GM21528 (cell line): ENCODE measurements around the gene CASK.
"Not testable (repeated sequence)": the region's sequence is repeated elsewhere in the genome, so short reads cannot be mapped to it uniquely, and the experiment has no call there.

Experiments used
- ATAC-seq: cut with Tn5 transposase; IDR thresholded peaks from one replicate; pipeline ENCODE4 v1.9.1; 2021; ENCODE audit warnings: mild to moderate bottlenecking, moderate library complexity; ENCODE audit not compliant: unreplicated experiment, low FRiP score

Gene CASK

DNA sequence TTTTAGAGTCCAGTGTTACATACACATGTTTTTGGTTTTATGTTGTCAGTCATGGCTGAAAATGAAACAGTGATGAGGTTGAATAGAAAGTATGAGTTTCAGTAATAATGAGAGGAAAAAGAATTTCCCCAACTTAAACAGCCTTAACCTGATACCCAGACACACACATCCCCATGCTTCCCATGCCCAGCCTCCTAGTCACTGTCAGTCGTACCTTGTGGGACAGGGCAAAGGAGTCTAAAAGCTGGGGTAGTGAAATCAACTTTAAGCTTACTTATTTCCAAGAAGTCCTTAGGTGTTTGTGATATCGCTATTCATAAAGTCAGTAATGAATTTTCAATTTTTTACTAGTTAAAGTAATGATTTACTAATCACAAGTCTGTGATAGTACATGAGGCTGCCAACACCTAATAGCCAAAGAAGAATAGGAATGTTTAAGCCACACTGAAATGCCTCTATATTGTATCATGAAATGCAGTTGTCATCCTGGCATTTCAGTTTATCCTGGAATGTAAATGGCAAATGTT lies 258.9 kb downstream of the CASK start:
- ATAC-seq, result peak; percentile 92

DNA sequence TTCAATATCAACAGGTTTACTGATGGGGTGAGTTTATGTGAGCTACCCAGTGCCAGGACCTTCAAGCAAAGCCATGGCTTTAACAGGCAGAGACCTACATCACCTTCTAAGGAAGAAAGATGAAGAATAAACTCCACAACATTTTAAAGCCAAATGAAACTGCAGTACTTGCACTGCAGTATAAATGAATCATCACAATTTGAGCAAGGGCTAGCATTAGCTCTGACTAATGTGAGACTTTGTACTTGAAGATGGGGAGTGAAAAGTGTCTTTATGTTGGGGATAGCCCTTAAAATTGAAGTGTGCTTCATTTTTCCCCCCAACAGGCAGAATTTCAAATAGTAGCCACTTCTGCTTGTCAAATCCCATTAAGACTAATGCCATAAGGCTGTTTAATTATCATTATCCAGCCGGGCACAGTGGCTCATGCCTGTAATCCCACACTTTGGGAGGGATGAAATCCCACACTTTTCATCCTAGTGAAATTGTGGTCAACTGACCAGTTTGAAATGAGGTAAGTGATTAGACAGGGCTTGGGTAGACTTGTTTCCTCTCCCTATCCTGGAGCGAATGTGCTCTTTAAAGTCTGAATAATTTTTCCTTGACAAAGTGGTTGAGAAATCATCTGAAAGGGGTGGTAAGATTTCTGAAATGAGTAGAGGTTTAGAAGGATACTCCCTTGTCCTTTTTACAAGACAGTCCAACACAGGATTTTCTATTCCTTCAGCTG lies 261.8 kb downstream of the CASK start:
- no peak for ATAC-seq

DNA sequence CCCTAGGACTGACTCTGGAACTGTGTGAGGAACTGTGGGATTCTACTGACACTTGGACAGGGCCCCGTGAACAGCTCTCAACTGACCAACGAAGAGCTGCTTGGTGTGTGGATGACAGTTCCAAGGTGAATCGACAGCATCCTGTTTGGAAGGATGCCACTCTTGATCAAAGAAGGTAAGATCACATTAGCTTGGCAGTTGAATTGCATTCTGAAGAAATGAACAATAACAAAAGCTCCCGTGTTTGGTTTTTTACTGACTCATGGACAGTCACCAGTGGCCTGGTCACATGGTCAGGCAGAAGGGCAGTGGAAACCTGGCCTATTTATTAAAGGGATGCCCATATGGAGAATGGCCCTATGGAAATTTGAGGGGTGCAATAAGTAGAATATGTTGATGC lies 267.7 kb downstream of the CASK start:
- ATAC-seq, result no peak

DNA sequence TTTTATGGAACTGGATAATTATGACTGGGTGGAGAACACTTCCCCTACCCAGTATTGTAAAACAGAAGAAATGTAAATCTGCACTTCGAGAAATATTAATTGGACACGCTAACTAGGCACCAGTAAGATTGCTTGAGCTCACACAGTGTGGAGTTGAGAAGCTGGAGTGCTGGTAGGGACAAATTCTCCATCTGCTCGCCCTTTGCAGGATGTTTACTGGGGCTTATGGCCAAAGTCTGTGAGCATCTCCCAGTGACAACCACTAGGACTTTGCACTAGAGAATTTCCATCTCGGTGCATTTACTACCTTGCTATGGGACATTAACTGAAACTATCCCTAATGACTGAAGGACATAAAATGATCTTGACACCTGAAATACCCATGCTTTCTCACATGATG lies 268.3 kb downstream of the CASK start:
- ATAC-seq, result no peak

DNA sequence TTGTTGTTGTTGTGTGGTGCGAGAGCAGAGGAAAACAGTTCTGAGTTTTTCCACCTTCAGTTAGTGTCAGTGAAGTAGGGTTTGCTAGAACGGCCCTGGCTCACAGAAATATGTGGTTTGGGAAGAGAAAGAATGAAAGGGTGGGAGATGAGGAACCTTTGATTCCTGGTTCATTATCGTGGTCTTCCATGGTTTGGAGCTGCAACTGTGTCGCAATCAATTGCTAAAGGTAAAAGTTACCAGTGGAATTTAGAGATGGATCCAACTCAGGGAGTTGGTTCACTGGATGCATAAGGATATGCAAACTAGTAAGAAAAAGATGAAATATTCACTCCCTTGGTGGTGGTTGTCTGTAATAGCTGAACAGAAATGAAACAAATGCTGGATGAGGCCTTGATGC lies 270.2 kb downstream of the CASK start:
- no peak for ATAC-seq

DNA sequence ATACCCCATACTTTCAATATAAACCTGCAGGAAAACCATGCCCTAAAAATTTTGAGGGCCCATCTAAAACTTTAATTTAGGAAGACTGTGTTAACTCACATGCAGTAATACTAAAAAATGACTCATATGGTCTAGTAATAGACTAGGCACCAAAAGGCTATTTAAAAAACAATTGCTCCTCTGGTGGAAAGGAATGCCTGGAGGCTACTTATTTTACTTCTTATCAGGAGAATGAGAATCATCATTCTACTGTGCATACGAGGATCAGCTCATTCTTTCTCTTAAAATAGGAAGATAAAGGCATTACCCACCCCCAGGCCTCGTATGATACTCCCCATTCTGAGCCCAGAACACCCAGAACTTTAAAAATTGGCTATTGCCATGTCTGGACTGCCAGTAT lies 277.2 kb downstream of the CASK start:
- not testable (repeated sequence) for ATAC-seq

DNA sequence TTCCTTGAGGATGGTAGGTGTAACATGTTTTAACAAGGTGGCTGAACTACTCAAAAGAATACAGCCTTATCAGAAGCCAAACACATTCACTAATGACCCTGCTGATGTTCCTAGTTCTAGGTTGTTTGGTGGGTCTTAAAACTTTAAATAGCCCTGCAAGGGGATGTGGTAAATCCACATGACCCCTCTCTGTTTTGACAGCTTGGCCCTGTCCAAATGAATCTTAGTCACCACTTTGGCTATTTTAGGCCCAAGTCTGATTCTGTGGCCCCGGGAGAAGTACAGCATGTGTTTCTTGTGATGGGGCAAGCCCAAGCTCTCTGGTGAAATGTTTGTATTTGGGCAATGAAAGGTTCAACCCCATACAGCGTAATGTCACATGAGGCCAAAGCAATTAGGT lies 289.1 kb downstream of the CASK start:
- ATAC-seq, result no peak

DNA sequence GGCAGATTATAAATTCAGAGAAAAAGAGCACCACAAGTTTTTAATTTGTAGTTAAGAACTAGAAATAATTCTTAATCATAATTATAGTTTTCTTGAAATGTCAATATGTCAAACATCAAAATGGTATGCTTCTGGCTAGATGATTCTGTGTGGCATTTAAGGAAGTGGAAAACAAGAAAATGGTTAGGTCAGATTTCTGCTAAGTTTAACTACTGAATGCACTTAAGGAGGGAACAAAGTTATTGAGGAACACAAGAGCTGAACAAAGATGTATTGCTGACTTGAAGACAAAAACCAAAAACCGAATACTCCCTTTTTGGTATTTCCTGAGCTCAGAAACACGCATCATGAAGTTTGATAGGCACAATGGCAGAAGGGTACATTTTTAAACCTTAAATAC lies 293.3 kb downstream of the CASK start:
- no peak for ATAC-seq

DNA sequence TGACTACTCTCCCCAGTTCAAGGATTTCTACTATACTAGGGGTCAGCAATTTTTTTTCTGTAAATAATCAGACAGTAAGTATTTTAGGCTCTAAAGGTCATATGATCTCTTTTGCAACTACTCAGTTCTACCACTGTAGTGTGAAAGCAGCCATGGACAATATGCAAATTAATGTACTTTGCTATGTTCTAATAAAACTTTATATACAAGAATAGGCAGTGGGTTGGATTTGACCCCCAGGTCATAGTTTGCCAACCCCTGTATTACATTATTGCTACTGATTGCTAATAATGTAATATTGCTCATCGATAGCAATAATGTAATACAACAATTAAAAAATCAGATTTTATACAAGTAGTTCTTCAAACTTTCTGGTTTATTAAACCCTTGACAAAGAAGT lies 293.8 kb downstream of the CASK start:
- ATAC-seq, result no peak

DNA sequence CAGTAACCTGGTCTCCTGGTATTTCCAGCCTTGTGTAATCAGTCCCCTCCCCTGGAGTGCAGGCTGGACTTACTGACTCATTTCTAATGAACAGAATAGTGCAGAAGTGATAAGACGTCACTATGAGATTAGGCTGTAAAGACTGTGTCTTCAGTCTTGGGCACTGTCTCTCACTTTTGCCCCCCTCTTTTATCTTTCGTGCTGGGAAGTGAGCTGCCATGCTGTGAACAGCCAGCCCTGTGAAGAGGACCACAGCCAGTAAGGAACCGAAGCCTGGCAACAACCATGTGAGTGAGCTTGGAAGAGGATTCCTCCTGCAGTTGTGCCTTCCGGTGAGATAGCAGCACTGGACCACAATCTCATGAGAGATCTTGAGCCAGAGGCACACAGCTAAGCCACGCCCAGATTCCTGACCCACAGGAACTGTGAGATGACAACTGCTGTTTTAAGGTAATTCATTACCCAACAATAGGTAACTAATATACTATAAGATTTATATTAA lies 302.1 kb downstream of the CASK start:
- ATAC-seq, result no peak

DNA sequence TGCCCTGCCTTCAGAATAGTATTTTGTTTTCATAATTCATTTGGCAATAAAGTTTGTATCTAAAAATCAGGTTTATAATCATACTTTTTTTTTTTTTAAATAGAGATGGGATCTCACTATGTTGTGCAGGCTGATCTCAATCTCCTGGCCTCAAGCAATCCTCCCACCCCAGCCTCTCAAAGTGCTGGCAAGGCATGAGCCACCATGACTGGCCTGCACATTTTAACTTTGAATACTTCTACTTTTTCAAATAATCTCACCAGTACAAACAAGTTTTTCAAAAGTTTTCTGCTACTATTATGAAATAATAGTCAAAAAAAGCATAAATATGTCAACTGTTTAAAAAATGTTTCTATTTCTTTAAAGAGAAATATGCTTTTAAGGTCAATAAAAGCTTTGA lies 304.1 kb downstream of the CASK start:
- ATAC-seq, result no peak

DNA sequence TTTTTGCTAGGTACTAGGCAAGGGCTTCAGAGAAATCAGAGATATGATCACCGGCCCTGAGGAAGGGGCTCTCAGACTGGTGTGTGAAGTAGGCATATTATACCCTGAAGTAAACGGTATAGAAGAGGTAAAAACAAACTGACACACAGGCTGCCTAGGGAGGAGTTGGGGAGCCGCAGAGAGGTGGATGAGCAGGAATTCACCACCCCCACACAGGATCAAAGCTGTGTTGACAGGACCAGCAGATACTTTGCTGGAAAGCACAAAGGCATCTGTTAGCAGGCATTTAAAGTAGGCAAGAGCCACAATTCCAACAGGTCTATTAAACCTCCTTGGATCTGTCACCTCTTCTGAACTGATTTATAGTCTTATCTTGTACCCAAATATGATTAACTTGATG lies 306.4 kb downstream of the CASK start:
- no peak for ATAC-seq

DNA sequence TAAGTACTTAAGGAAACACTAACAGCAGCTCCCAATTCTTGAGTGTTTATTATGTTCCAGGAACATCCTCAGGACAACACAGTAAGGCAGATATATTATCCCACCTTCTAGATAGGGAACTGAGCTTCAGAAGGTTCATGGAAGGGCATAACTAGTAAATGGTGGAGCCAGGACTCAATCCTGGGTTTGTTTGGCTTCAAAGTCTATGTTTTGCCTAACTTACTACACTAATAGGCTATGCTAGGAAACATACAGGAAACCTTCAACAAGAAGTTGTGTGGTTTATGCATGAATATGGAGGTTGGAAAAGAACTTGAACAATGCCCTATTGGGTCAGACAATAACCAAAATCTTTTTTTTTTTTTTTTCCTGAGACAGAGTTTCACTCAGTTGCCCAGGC lies 307.1 kb downstream of the CASK start:
- no peak for ATAC-seq

DNA sequence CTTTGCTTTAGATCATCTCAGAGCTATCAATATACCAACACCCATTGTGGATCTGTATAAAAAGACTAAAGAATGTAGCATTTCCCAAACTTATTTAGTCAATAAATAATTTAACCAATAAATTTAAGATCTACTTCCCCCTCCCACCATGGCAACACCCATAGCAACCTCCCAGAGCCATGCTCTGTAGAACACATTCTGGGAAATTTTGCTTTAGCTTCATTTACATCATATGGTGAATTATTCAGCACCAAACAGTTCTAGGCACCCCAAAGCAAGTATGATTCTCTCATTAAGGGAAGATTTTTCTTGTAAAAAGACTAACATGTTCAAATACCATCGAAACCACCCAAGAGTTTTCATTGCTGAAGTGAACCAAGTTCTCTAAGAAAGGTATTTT lies 315.1 kb downstream of the CASK start:
- no peak for ATAC-seq

DNA sequence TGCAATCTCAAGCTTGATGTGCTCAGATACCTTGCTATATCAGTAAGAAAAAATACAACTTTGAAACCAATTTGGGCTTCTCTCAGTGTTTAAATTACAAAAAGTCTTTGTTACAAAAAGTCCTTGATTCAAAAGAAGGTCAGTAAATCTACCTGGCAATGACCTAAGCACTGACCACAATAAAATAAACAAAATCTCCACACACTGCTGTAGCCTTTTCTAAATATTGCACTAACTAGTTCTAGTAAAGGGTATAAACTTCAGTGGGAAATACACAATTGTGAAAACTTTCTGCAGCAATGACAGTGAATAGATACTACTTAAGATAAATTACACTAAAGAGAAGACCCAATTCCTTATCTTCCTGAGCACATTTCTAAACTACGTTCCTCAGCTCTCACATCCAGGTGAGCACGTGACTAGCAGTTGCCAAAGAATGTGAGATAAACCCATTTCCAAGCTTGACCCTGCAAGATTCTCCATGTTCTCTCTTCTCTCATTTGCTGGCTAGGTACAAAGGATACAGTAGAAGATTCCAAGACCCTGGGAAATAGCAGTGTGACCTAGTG lies 316.0 kb downstream of the CASK start:
- ATAC-seq, result no peak

DNA sequence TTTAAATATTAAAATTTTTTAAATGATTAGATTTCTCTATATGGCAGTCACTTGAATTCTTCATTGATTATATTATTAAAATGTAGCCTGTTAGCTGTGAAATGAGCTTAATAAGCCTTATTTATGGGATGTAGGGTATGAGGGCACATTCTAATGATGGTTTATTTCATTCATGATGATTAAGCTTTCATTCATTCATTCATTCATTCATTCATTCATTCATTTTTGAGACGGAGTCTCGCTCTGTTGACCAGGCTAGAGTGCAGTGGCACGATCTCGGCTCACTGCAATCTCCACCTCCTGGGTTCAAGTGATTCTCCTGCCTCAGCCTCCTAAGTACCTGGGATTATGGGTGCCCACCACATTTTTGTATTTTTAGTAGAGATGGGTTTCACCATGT lies 317.3 kb downstream of the CASK start:
- ATAC-seq, result not testable (repeated sequence)

DNA sequence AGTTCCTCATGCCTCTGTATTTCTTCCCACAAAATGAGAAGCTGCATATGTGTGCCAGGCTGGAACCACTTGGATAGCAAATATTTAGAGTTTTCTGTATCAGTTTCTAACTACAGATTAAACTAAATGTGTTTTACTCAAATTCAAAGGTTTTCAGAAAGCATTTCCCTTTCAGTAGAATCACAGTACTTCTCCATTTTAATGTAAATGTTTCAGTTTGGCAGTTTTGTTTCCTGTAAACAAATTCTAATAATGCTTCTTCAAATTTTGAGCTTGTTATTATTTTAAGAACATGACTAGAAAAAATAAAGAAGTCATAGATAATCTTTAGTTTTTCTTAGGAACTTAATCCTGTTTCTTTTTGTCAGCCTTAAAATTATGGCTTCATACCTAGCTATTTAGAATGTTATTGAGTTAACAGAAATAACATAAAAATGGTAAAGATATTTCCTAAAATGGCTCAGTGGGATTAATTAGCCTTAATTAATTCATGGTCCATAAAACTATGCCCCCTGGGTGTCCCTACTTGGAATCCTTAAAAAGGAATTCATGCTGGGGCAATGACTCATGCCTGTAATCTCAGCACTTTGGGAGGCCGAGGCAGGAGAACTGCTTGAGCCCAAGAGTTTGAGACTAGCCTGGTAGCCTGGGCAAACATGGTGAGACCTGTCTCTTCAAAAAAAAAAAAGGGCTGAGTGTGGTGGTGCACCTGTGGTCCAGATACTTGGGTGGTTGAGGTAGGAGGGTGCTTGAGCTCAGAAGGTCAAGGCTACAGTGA lies 318.4 kb downstream of the CASK start:
- no peak for ATAC-seq

DNA sequence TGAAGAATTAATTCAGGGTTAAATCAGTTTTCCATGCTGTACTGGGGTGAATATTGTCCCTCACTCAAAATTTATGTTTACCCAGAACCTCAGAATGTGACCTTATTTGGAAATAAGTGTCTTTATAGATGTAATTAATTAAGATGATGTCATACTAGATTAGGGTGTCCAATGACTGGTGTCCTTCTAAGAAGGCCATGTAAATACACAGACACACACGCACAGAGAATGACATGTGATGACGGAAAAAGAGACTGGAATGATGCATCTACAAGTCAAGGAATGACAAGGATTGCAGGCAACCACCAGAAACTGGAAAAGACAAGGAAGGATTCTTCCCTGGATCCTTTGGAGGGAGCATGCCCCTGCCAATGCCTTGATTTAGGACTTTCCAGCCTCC lies 319.2 kb downstream of the CASK start:
- no peak for ATAC-seq

DNA sequence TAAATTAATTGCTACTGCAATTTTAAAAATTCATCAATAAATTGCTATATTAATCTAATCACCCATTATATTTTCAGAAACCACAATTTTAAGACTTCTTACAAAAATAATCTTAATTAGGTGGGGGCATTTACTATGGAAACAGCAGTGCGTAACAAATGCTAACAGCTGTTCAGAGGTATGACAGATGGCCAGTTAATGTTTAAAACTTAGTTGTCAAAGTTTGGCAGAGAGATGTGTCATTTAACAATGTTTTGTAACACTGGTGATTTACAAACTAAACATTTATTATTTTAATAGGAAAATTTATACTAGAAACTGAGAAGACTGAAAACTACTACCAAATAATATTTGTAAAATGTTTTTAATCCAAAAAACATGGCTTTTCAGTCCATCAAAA lies 319.8 kb downstream of the CASK start:
- ATAC-seq, result no peak

DNA sequence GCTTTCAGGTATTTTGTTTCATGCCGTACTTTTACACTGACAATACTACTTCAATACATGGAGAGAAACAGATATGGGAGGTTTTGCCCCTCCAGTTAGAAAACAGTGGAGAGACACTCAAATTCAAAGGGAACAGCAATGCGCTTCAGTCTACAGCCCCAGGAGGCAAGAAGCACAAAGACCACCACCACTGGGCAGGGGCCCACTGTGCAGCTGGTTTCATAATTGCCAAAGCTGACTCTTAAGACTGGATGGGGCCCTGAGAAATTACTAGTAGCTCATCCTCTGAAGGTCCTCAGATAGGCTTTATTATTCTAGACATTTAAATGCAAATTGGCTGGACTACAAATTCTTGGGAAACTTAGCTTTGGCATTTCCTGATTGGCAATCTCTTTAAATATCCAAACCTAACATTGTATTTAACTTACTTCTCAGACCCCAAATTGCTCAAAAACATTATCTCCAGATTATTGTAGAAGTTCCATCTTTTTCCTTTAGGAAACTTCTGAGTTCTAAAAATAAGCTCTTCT lies 320.5 kb downstream of the CASK start:
- no peak for ATAC-seq

DNA sequence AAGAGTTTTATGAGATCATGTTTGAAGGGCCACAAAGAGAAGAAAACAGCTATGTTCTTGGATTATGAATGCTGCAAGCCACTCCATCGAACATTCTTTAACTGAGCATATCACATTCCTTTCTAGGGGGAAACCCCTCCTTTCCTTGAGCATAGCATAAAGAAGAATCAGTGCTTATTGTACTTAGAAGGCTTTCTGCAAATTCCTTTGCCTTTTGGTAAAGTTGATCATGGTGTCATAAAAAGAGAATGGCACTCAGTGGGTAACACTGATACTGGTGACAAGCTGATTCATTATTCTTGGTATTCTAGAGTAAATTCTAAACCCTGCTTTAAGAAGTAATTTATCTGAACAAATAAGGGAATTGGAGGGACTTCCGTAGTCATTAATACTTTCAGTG lies 323.1 kb downstream of the CASK start:
- no peak for ATAC-seq
